GM18508 (cell line): ENCODE results near the gene SPP1.
"Not testable (repeated sequence)": the region's sequence is repeated elsewhere in the genome, so short reads cannot be mapped to it uniquely, and the experiment has no call there.

Experiments
- ATAC-seq: cut with Tn5 transposase; IDR thresholded peaks from one replicate; pipeline ENCODE4 v1.9.1; 2021; ENCODE audit warnings: moderate number of reproducible peaks; ENCODE audit not compliant: insufficient read depth, unreplicated experiment

Gene SPP1

GRCh38 chr4:88017516-88018297 lies 42.2 kb downstream of the SPP1 start:
- ATAC-seq = no peak

- ATAC-seq = no peak
Measured at GRCh38 chr4:88018466-88018865, 43.0 kb downstream of the SPP1 start.

- ATAC-seq = no peak
Measured at GRCh38 chr4:88021824-88022223, 46.3 kb downstream of the SPP1 start.

- no peak for ATAC-seq
Measured at GRCh38 chr4:88022289-88022688, 46.8 kb downstream of the SPP1 start.

GRCh38 chr4:88025868-88026661 lies 50.6 kb downstream of the SPP1 start:
- not testable (repeated sequence) for ATAC-seq

GRCh38 chr4:88027611-88028608 lies 52.4 kb downstream of the SPP1 start:
- no peak for ATAC-seq

- ATAC-seq = no peak
Measured at GRCh38 chr4:88028946-88029345, 53.4 kb downstream of the SPP1 start.

- ATAC-seq = no peak
Measured at GRCh38 chr4:88029556-88029955, 54.0 kb downstream of the SPP1 start.

GRCh38 chr4:88030565-88031310 lies 55.2 kb downstream of the SPP1 start:
- ATAC-seq = no peak
